Limb (tissue), 2 donors: ENCODE results near the gene PGGHG.
A peak's percentile ranks its signal among the peaks of the same experiment; 100 is the strongest.

Experiments used
- DNase-seq, 2 donors: peaks; one replicate each; pipeline ENCODE4 v3.0.0-alpha.2; 2016; ENCODE audit errors: extremely low spot score in 2 of 2

The PGGHG gene

GRCh38 chr11:269146-269890 lies 19.6 kb upstream of the PGGHG start:
- DNase-seq, result no peak

GRCh38 chr11:270451-271318 lies 18.2 kb upstream of the PGGHG start:
- no peak for DNase-seq

GRCh38 chr11:271319-271715 lies 17.6 kb upstream of the PGGHG start:
- no peak for DNase-seq

- no peak for DNase-seq
These were observed 16.6 kb upstream of the PGGHG start for GRCh38 chr11:272195-272930.

GRCh38 chr11:272931-273198 lies 16.1 kb upstream of the PGGHG start:
- DNase-seq, result no peak

GRCh38 chr11:276219-276618 lies 12.7 kb upstream of the PGGHG start:
- no peak for DNase-seq

GRCh38 chr11:278001-278951 lies 10.7 kb upstream of the PGGHG start, which contains the start of gene NLRP6:
Gene NLRP6 (plus strand): TSS chr11:278407. CDS start chr11:278570, 163 bp downstream.
- peak in 1 of 2 donors; percentile 27 for DNase-seq

GRCh38 chr11:279040-279965 lies 9.6 kb upstream of the PGGHG start:
- no peak for DNase-seq

- DNase-seq, result peak in 1 of 2 donors; percentile 38
These were observed 8.8 kb upstream of the PGGHG start for GRCh38 chr11:279966-280705.

- DNase-seq, result peak in 1 of 2 donors; percentile 38
These were observed 8.0 kb upstream of the PGGHG start for GRCh38 chr11:280706-281485.

GRCh38 chr11:281486-282161 lies 7.3 kb upstream of the PGGHG start:
- DNase-seq, result peak in 1 of 2 donors; percentile 20

- peak in 1 of 2 donors; percentile 17 for DNase-seq
These were observed 6.8 kb upstream of the PGGHG start for GRCh38 chr11:282171-282570.

- DNase-seq, result no peak
These were observed 6.1 kb upstream of the PGGHG start for GRCh38 chr11:282630-283360.

GRCh38 chr11:283405-284104 lies 5.4 kb upstream of the PGGHG start:
- no peak for DNase-seq

- peak in 1 of 2 donors; percentile 23 for DNase-seq
These were observed 4.6 kb upstream of the PGGHG start for GRCh38 chr11:284105-285020.
